Stimulated activated effector memory CD8-positive, alpha-beta T cell treated with anti-CD3 and anti-CD28 coated beads, Interleukin-12 subunit alpha, Interleukin-12 subunit beta, amount 100 ng/mL, for 72 hours (primary cell): ENCODE results near the gene CASP8.
"Not testable (repeated sequence)": the region's sequence is repeated elsewhere in the genome, so short reads cannot be mapped to it uniquely, and the experiment has no call there.

Experiments
- ATAC-seq: fragments of 150-1000 bp; cut with Tn5 transposase; 2 replicates; pipeline ENCODE4 v1.10.0; 2021
- DNase-seq, 2 donors: peaks; one replicate each; pipeline ENCODE4 v3.0.0; 2021 to 2022; ENCODE audit warnings: low spot score in 2 of 2
- H3K27ac Mint-ChIP-seq: one replicate; pipeline ENCODE4 v1.8.0; 2022; ENCODE audit warnings: mild to moderate bottlenecking, mixed read lengths
- H3K36me3 Mint-ChIP-seq: one replicate; pipeline ENCODE4 v1.8.0; 2022; ENCODE audit warnings: mild to moderate bottlenecking, mixed read lengths
- H3K4me1 Mint-ChIP-seq: one replicate; pipeline ENCODE4 v1.8.0; 2022; ENCODE audit warnings: mixed read lengths
- H3K4me3 Mint-ChIP-seq: one replicate; pipeline ENCODE4 v1.8.0; 2022; ENCODE audit warnings: mild to moderate bottlenecking, mixed read lengths
- H3K9me3 Mint-ChIP-seq: one replicate; pipeline ENCODE4 v1.8.0; 2022; ENCODE audit warnings: mixed read lengths

Gene CASP8

GRCh38 chr2:201273330-201273983 lies 13.1 kb downstream of the CASP8 start:
- Mint-ChIP-seq H3K4me3 (no peak overlapping the region), H3K27ac (peak overlapping the region; percentile 55), H3K4me1 (peaks cover 60% of the 10 kb centered on the region), H3K36me3 (peaks cover 100% of the 10 kb centered on the region), H3K9me3 (no peaks in the 10 kb centered on the region)
- ATAC-seq (peak; percentile 54), DNase-seq (no peak)

GRCh38 chr2:201275069-201275468 lies 14.7 kb downstream of the CASP8 start:
- no peaks in the 10 kb centered on the region for H3K9me3 Mint-ChIP-seq
- H3K27ac Mint-ChIP-seq: peak overlapping the region; percentile 23
- H3K36me3 Mint-ChIP-seq: peaks cover 100% of the 10 kb centered on the region
- H3K4me1 Mint-ChIP-seq: peaks cover 65% of the 10 kb centered on the region
- ATAC-seq: no peak
- H3K4me3 Mint-ChIP-seq: no peak overlapping the region
- DNase-seq: no peak

- H3K27ac Mint-ChIP-seq: no peak overlapping the region
- ATAC-seq (no peak), DNase-seq (no peak)
- H3K36me3 Mint-ChIP-seq: peaks cover 100% of the 10 kb centered on the region
- peaks cover 64% of the 10 kb centered on the region for H3K4me1 Mint-ChIP-seq
- H3K9me3 Mint-ChIP-seq: no peaks in the 10 kb centered on the region
- H3K4me3 Mint-ChIP-seq: no peak overlapping the region
These were observed 15.7 kb downstream of the CASP8 start for GRCh38 chr2:201275990-201276389.

- peaks cover 58% of the 10 kb centered on the region for H3K4me1 Mint-ChIP-seq
- H3K36me3 Mint-ChIP-seq: peaks cover 100% of the 10 kb centered on the region
- no peaks in the 10 kb centered on the region for H3K9me3 Mint-ChIP-seq
- ATAC-seq: no peak
- H3K4me3 Mint-ChIP-seq: no peak overlapping the region
- DNase-seq: no peak
- no peak overlapping the region for H3K27ac Mint-ChIP-seq
These were observed 16.2 kb downstream of the CASP8 start for GRCh38 chr2:201276511-201276910.

GRCh38 chr2:201279079-201279478 lies 18.7 kb downstream of the CASP8 start:
- H3K9me3 Mint-ChIP-seq: no peaks in the 10 kb centered on the region
- H3K4me1 Mint-ChIP-seq: peaks cover 34% of the 10 kb centered on the region
- H3K36me3 Mint-ChIP-seq: peaks cover 80% of the 10 kb centered on the region
- DNase-seq (no peak), ATAC-seq (peak; percentile 24)
- no peak overlapping the region for H3K4me3 Mint-ChIP-seq
- peak overlapping the region; percentile 69 for H3K27ac Mint-ChIP-seq

- H3K36me3 Mint-ChIP-seq: peaks cover 76% of the 10 kb centered on the region
- DNase-seq (no peak), ATAC-seq (no peak)
- no peaks in the 10 kb centered on the region for H3K9me3 Mint-ChIP-seq
- H3K4me1 Mint-ChIP-seq: peaks cover 33% of the 10 kb centered on the region
- peak overlapping the region; percentile 69 for H3K27ac Mint-ChIP-seq
- H3K4me3 Mint-ChIP-seq: no peak overlapping the region
These were observed 20.1 kb downstream of the CASP8 start for GRCh38 chr2:201280191-201281040.

- H3K4me1 Mint-ChIP-seq: peaks cover 14% of the 10 kb centered on the region
- H3K9me3 Mint-ChIP-seq: no peaks in the 10 kb centered on the region
- peaks cover 76% of the 10 kb centered on the region for H3K36me3 Mint-ChIP-seq
- ATAC-seq (no peak), DNase-seq (no peak)
- no peak overlapping the region for H3K4me3 Mint-ChIP-seq
- H3K27ac Mint-ChIP-seq: peak overlapping the region; percentile 34
These were observed 25.2 kb downstream of the CASP8 start for GRCh38 chr2:201285499-201285898.

- not testable (repeated sequence) for H3K4me1 Mint-ChIP-seq, H3K4me3 Mint-ChIP-seq, DNase-seq, H3K27ac Mint-ChIP-seq, ATAC-seq
- H3K36me3 Mint-ChIP-seq: peaks cover 64% of the 10 kb centered on the region
- peaks cover 13% of the 10 kb centered on the region for H3K9me3 Mint-ChIP-seq
These were observed 30.3 kb downstream of the CASP8 start for GRCh38 chr2:201290457-201291148.

GRCh38 chr2:201298462-201299052 lies 38.2 kb downstream of the CASP8 start:
- Mint-ChIP-seq H3K36me3 (no peaks in the 10 kb centered on the region), H3K4me3 (no peak overlapping the region), H3K9me3 (peaks cover 26% of the 10 kb centered on the region), H3K27ac (no peak overlapping the region), H3K4me1 (no peaks in the 10 kb centered on the region)
- no peak for DNase-seq
- no peak for ATAC-seq

GRCh38 chr2:201299929-201300328 lies 39.6 kb downstream of the CASP8 start:
- ATAC-seq, H3K27ac Mint-ChIP-seq, H3K36me3 Mint-ChIP-seq, H3K4me3 Mint-ChIP-seq, H3K4me1 Mint-ChIP-seq, DNase-seq: not testable (repeated sequence)
- peaks cover 25% of the 10 kb centered on the region for H3K9me3 Mint-ChIP-seq

- Mint-ChIP-seq H3K27ac (no peak overlapping the region), H3K4me1 (no peaks in the 10 kb centered on the region), H3K4me3 (no peak overlapping the region), H3K9me3 (peaks cover under 1% of the 10 kb centered on the region), H3K36me3 (no peaks in the 10 kb centered on the region)
- ATAC-seq (no peak), DNase-seq (no peak)
These were observed 47.5 kb downstream of the CASP8 start for GRCh38 chr2:201307876-201308275.

GRCh38 chr2:201308914-201309313 lies 48.6 kb downstream of the CASP8 start:
- Mint-ChIP-seq H3K27ac (no peak overlapping the region), H3K36me3 (no peaks in the 10 kb centered on the region)
- no peak for ATAC-seq

GRCh38 chr2:201313362-201313761 lies 53.0 kb downstream of the CASP8 start:
- ATAC-seq (no peak), DNase-seq (no peak)
- Mint-ChIP-seq H3K27ac (no peak overlapping the region), H3K4me1 (no peaks in the 10 kb centered on the region), H3K4me3 (no peak overlapping the region), H3K36me3 (no peaks in the 10 kb centered on the region), H3K9me3 (peaks cover 17% of the 10 kb centered on the region)

More at GRCh38 chr2:201308914-201309313, 48.6 kb downstream of the CASP8 start:
- Mint-ChIP-seq H3K9me3 (peaks cover under 1% of the 10 kb centered on the region), H3K4me3 (no peak overlapping the region), H3K4me1 (no peaks in the 10 kb centered on the region)
- no peak for DNase-seq

- peaks cover 31% of the 10 kb centered on the region for H3K9me3 Mint-ChIP-seq
- H3K27ac Mint-ChIP-seq: no peak overlapping the region
- H3K4me3 Mint-ChIP-seq: no peak overlapping the region
- H3K4me1 Mint-ChIP-seq: no peaks in the 10 kb centered on the region
- no peaks in the 10 kb centered on the region for H3K36me3 Mint-ChIP-seq
- no peak for ATAC-seq
- no peak for DNase-seq
These were observed 59.2 kb downstream of the CASP8 start for GRCh38 chr2:201319511-201319910.

- H3K4me1 Mint-ChIP-seq: no peaks in the 10 kb centered on the region
- H3K9me3 Mint-ChIP-seq: peaks cover 31% of the 10 kb centered on the region
- ATAC-seq (no peak), DNase-seq (no peak)
- H3K4me3 Mint-ChIP-seq: no peak overlapping the region
- H3K27ac Mint-ChIP-seq: no peak overlapping the region
- no peaks in the 10 kb centered on the region for H3K36me3 Mint-ChIP-seq
These were observed 59.9 kb downstream of the CASP8 start for GRCh38 chr2:201320257-201320656.
